Fibroblast of lung (primary cell): ENCODE measurements around the gene SNX4. TPM values are rescaled to one million over a fixed set of nuclear protein-coding genes. Genes with fewer than 3 reads are reported as not detected.
"Not testable (repeated sequence)": the region's sequence is repeated elsewhere in the genome, so short reads cannot be mapped to it uniquely, and the experiment has no call there.

ENCODE experiments used
- DNase-seq, 2 donors: peaks; one replicate each; pipeline versions ENCODE4 v3.0.0 to v3.0.0-alpha.2; 2010; ENCODE audit warnings: low read depth in 2 of 2
- H2AFZ ChIP-seq: 2 replicates; pipeline ENCODE4 v1.5.1; 2012; ENCODE audit warnings: low read length, control low read depth, inconsistent platforms
- H3K27ac ChIP-seq: 2 replicates; pipeline ENCODE4 v1.5.1; 2011; ENCODE audit warnings: low read length, control low read depth; ENCODE audit not compliant: insufficient read depth
- H3K27me3 ChIP-seq: 2 replicates; pipeline ENCODE4 v1.5.1; 2011; ENCODE audit warnings: mild to moderate bottlenecking, low read length; ENCODE audit not compliant: control insufficient read depth, insufficient read depth
- H3K36me3 ChIP-seq: 2 replicates; pipeline ENCODE4 v1.5.1; 2011; ENCODE audit warnings: low read length; ENCODE audit not compliant: control insufficient read depth, insufficient read depth
- H3K4me1 ChIP-seq: 2 replicates; pipeline ENCODE4 v1.5.1; 2011; ENCODE audit warnings: low read length; ENCODE audit not compliant: control insufficient read depth, insufficient read depth; ENCODE audit errors: extremely low read depth
- H3K4me2 ChIP-seq: 2 replicates; pipeline ENCODE4 v1.5.1; 2011; ENCODE audit warnings: low read length, control low read depth; ENCODE audit not compliant: insufficient read depth; ENCODE audit errors: extremely low read depth
- H3K4me3 ChIP-seq, 4 experiments: fragments of 200-600 bp in 1 of 4; sonication (generic) in 1 of 4; replicated peaks in 1 of 4; 2 replicates each; pipeline ENCODE4 v1.5.1; 2011 to 2016; ENCODE audit warnings: low read length in 4 of 4, low read depth in 3 of 4, mild to moderate bottlenecking in 3 of 4, control low read depth in 2 of 4, inconsistent platforms in 1 of 4, mixed read lengths in 1 of 4; ENCODE audit not compliant: insufficient read depth in 1 of 4; ENCODE audit errors: control extremely low read depth in 1 of 4
- H3K79me2 ChIP-seq: 2 replicates; pipeline ENCODE4 v1.5.1; 2012; ENCODE audit warnings: mild to moderate bottlenecking, low read length, inconsistent platforms; ENCODE audit not compliant: control insufficient read depth, insufficient read depth
- H3K9ac ChIP-seq: 2 replicates; pipeline ENCODE4 v1.5.1; 2011; ENCODE audit warnings: mild to moderate bottlenecking, low read length, control low read depth; ENCODE audit not compliant: insufficient read depth
- H3K9me3 ChIP-seq: 2 replicates; pipeline ENCODE4 v1.5.1; 2012; ENCODE audit warnings: low read depth, low read length; ENCODE audit not compliant: control insufficient read depth, insufficient read depth
- H4K20me1 ChIP-seq: 2 replicates; pipeline ENCODE4 v1.5.1; 2011; ENCODE audit warnings: low read length; ENCODE audit not compliant: control insufficient read depth, insufficient read depth; ENCODE audit errors: extremely low read depth
- CTCF ChIP-seq, 2 donors: IDR thresholded peaks in 1 of 2; conservative IDR thresholded peaks in 1 of 2; 1 replicate in 1 of 2; 2 replicates in 1 of 2; pipeline ENCODE4 v1.5.1; 2011 to 2012; ENCODE audit warnings: low read length in 2 of 2, control low read depth in 1 of 2, inconsistent platforms in 1 of 2, low read depth in 1 of 2, mild to moderate bottlenecking in 1 of 2
- EZH2 ChIP-seq: IDR thresholded peaks from 2 replicates; pipeline ENCODE4 v1.5.1; 2012; ENCODE audit warnings: low read length, control low read depth, mild to moderate bottlenecking; ENCODE audit errors: missing control alignments
- polyA plus RNA-seq, 2 donors: library from polyadenylated mRNA; depleted of rRNA in 1 of 2; stranded (reverse) in 1 of 2; unstranded in 1 of 2; fragments of >200 nt; gene quantifications; 2 replicates each; pipeline ENCODE4 v1.2.1, GENCODE V29; 2011 to 2012; ENCODE audit warnings: missing spikeins in 1 of 2
- total RNA-seq: library from RNA; depleted of rRNA; stranded (reverse); fragments of >200 nt; gene quantifications from 2 replicates; pipeline ENCODE4 v1.2.1, GENCODE V29; 2014

SNX4 gene
- total and polyA plus RNA-seq, 2 donors (not counting 1 experiment from before 2014, with no cell fraction given): 22.1 to 23.8 TPM

GRCh38 chr3:125410922-125411321 is 109.1 kb downstream of the SNX4 start:
- DNase-seq: no peak
- Histone ChIP-seq H3K9me3 (no peaks in the 10 kb centered on the region), H3K27ac (no peak overlapping the region), H3K79me2 (no peaks in the 10 kb centered on the region), H3K4me3 (no peak overlapping the region), H3K4me1 (no peaks in the 10 kb centered on the region), H3K4me2 (no peak overlapping the region), H4K20me1 (no peaks in the 10 kb centered on the region), H2AFZ (no peak overlapping the region), H3K36me3 (no peaks in the 10 kb centered on the region), H3K9ac (no peak overlapping the region), H3K27me3 (no peaks in the 10 kb centered on the region)
- TF ChIP-seq EZH2 (no peak), CTCF (conservative IDR thresholded peaks at IDR 0.05 in 1 of 2, IDR thresholded peaks at IDR 0.05 in 1 of 2; ENCODE audit: low read depth in 1 of 2, low read length in 2 of 2) (no peak)

- H3K79me2 ChIP-seq: no peaks in the 10 kb centered on the region
- DNase-seq: no peak
These were observed 113.9 kb downstream of the SNX4 start for GRCh38 chr3:125406070-125406469.

GRCh38 chr3:125405515-125405914 is 114.5 kb downstream of the SNX4 start:
- H3K27ac ChIP-seq, DNase-seq, H3K4me1 ChIP-seq, H3K79me2 ChIP-seq, H3K9me3 ChIP-seq, H3K4me2 ChIP-seq, H3K36me3 ChIP-seq, H3K9ac ChIP-seq, H3K27me3 ChIP-seq, H4K20me1 ChIP-seq, H2AFZ ChIP-seq, H3K4me3 ChIP-seq: not testable (repeated sequence)

More at GRCh38 chr3:125406070-125406469, 113.9 kb downstream of the SNX4 start:
- no peaks in the 10 kb centered on the region for H3K27me3 ChIP-seq
- no peaks in the 10 kb centered on the region for H3K4me1 ChIP-seq
- no peak overlapping the region for H2AFZ ChIP-seq
- H3K9ac ChIP-seq: no peak overlapping the region
- H4K20me1 ChIP-seq: no peaks in the 10 kb centered on the region
- no peaks in the 10 kb centered on the region for H3K36me3 ChIP-seq
- no peak overlapping the region for H3K4me3 ChIP-seq
- no peak overlapping the region for H3K4me2 ChIP-seq
- H3K9me3 ChIP-seq: no peaks in the 10 kb centered on the region
- TF ChIP-seq CTCF (conservative IDR thresholded peaks at IDR 0.05 in 1 of 2, IDR thresholded peaks at IDR 0.05 in 1 of 2; ENCODE audit: low read depth in 1 of 2, low read length in 2 of 2) (no peak), EZH2 (no peak)
- no peak overlapping the region for H3K27ac ChIP-seq
